ENCODE results near the gene CLDND2.

The CLDND2 gene

GRCh38 chr19:51364200-51365106, 4.3 kb downstream of the CLDND2 start:
- CTCF ChIA-PET, result no interaction called here
- POLR2A ChIA-PET, result interaction anchor here (1.0 kb wide), 1 partner anchor 30 kb away, joined by 3 read pairs; no protein-coding TSS in a partner anchor
- no peak for DNase-seq (ENCODE audit: extremely low spot score)
- no peak for TF ChIP-seq FOXA1 (IDR thresholded peaks at IDR 0.05)
- TF ChIP-seq SP1 (IDR thresholded peaks at IDR 0.05), result no peak
- TF ChIP-seq NFRKB (IDR thresholded peaks at IDR 0.05), result no peak
- no peak for TF ChIP-seq FOXK2 (IDR thresholded peaks at IDR 0.05)
- TF ChIP-seq ARNT (IDR thresholded peaks at IDR 0.05), result no peak
- TF ChIP-seq, protein P1, sequence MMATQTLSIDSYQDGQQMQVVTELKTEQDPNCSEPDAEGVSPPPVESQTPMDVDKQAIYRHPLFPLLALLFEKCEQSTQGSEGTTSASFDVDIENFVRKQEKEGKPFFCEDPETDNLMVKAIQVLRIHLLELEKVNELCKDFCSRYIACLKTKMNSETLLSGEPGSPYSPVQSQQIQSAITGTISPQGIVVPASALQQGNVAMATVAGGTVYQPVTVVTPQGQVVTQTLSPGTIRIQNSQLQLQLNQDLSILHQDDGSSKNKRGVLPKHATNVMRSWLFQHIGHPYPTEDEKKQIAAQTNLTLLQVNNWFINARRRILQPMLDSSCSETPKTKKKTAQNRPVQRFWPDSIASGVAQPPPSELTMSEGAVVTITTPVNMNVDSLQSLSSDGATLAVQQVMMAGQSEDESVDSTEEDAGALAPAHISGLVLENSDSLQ (IDR thresholded peaks at IDR 0.05), result no peak
- TF ChIP-seq TARDBP (IDR thresholded peaks at IDR 0.05), result no peak
- no peak for TF ChIP-seq FOXM1 (IDR thresholded peaks at IDR 0.05; ENCODE audit: borderline replicate concordance)
- no peak for TF ChIP-seq BHLHE40 (IDR thresholded peaks at IDR 0.05; ENCODE audit: borderline replicate concordance)
- no peak for TF ChIP-seq HDGF (IDR thresholded peaks at IDR 0.05; ENCODE audit: borderline replicate concordance)
- no peak for TF ChIP-seq L3MBTL2 (conservative IDR thresholded peaks at IDR 0.05)
- no peak for TF ChIP-seq CTBP1 (IDR thresholded peaks at IDR 0.05; ENCODE audit: borderline replicate concordance)
- TF ChIP-seq ZNF384 (IDR thresholded peaks at IDR 0.05), result no peak
- no peak for TF ChIP-seq ELF4 (IDR thresholded peaks at IDR 0.05)
- TF ChIP-seq SUZ12 (IDR thresholded peaks at IDR 0.05), result no peak
- no peak for TF ChIP-seq LEF1 (IDR thresholded peaks at IDR 0.05; ENCODE audit: borderline replicate concordance)

- TF ChIP-seq TARDBP (IDR thresholded peaks at IDR 0.05) (no peak), HDGF (IDR thresholded peaks at IDR 0.05; ENCODE audit: borderline replicate concordance) (no peak), ELF4 (IDR thresholded peaks at IDR 0.05) (no peak), FOXA1 (IDR thresholded peaks at IDR 0.05) (no peak), BHLHE40 (IDR thresholded peaks at IDR 0.05; ENCODE audit: borderline replicate concordance) (no peak), FOXM1 (IDR thresholded peaks at IDR 0.05; ENCODE audit: borderline replicate concordance) (no peak), SP1 (IDR thresholded peaks at IDR 0.05) (no peak), CTBP1 (IDR thresholded peaks at IDR 0.05; ENCODE audit: borderline replicate concordance) (no peak)
- DNase-seq (ENCODE audit: extremely low spot score), result no peak
- CTCF ChIA-PET, result no interaction called here
Measured at GRCh38 chr19:51361239-51361638, 7.6 kb downstream of the CLDND2 start.

DNA sequence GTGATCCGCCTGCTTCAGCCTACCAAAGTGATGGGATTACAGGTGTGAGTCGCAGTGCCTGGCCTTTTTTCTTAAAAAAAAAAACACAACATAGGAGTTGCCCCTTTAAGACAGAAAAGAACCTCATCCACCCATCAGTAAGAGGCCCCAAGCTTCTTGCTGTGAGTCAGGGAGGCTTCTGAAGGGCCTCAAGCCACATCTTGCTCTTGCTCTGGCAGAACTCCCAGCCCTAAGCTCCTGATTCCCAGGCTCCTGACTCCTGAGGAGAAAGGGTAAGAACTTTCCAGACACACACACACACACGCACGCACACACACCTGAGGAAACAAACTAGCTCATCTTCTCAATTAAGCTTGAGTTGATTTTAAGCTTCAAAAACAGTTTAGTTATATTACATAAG, 9.5 kb downstream of the CLDND2 start:
- ChIA-PET CTCF (no interaction called here), POLR2A (interaction anchor here (0.8 kb wide), 1 partner anchor 8 kb away, joined by 5 read pairs; no protein-coding TSS in a partner anchor)
- no peak for TF ChIP-seq ARNT (IDR thresholded peaks at IDR 0.05)
- no peak for DNase-seq (ENCODE audit: extremely low spot score)

More at GRCh38 chr19:51361239-51361638, 7.6 kb downstream of the CLDND2 start:
- POLR2A ChIA-PET, result interaction anchor here (0.9 kb wide), 1 partner anchor 21 kb away, joined by 3 read pairs; no protein-coding TSS in a partner anchor

DNA sequence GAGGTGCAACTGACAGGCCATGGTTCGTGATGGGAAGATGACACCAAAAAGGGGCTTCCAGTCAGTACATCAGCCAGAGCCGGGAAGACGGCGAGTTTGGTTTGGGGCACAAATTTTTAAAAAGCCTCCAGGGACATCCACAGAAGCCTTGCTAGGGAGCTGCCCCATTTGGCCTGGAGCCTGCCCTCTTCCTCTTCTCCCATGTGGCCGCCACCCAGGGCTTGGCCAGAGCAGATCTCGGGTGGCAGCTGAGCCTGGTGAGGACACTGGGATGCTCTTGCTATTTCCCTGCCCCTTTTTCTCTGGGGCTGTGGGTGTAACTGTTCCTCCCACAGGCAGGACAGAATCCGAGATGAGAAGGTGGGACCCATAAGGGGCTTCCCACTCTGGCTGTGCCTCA, 10.9 kb downstream of the CLDND2 start:
- TF ChIP-seq, protein P1 (IDR thresholded peaks at IDR 0.05), result no peak
- TF ChIP-seq L3MBTL2 (conservative IDR thresholded peaks at IDR 0.05) (no peak), FOXK2 (IDR thresholded peaks at IDR 0.05) (no peak), SP1 (IDR thresholded peaks at IDR 0.05) (no peak), FOXA1 (IDR thresholded peaks at IDR 0.05) (no peak), ZNF384 (IDR thresholded peaks at IDR 0.05) (no peak), FOXM1 (IDR thresholded peaks at IDR 0.05; ENCODE audit: borderline replicate concordance) (no peak), LEF1 (IDR thresholded peaks at IDR 0.05; ENCODE audit: borderline replicate concordance) (no peak), HDGF (IDR thresholded peaks at IDR 0.05; ENCODE audit: borderline replicate concordance) (no peak), ARNT (IDR thresholded peaks at IDR 0.05) (no peak), TARDBP (IDR thresholded peaks at IDR 0.05) (no peak), BHLHE40 (IDR thresholded peaks at IDR 0.05; ENCODE audit: borderline replicate concordance) (no peak)
- POLR2A ChIA-PET, result interaction anchor here (1.7 kb wide), 1 partner anchor 8 kb away, joined by 6 read pairs; the partner anchor contains the start of gene ETFB
- DNase-seq (ENCODE audit: extremely low spot score), result no peak
- CTCF ChIA-PET, result no interaction called here

DNA sequence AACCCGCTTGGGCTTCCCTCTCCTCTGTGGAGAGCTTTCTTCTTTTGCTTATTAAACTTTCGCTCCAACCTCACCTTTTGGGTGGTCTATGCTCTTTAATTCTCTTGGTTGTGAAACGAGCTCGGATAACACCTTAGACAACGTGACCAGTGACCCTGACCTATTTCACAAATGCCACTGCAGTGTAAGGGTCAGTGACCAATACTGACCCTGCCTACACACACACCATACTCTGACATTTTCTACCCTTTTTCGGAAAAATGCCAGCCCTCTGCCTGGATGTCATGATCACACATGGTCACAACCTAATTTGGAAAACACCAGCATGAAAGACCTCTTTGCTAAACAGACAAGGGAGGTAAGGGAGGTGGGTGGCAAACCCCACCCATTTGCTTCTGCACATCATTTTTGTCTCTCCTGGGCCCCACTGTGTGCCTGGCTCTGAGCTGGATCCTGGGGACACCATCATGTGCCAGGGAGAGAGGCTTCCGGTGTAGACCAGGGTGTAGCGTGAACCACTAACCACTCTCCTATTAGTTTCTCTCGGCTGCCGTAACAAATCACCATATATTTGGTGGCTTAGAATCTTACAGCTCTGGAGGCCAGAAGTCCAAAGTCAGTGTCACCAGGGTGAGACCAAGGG, 12.5 kb downstream of the CLDND2 start:
- TF ChIP-seq SP1 (IDR thresholded peaks at IDR 0.05) (no peak), BHLHE40 (IDR thresholded peaks at IDR 0.05; ENCODE audit: borderline replicate concordance) (no peak), ARNT (IDR thresholded peaks at IDR 0.05) (no peak), L3MBTL2 (conservative IDR thresholded peaks at IDR 0.05) (no peak), ZNF384 (IDR thresholded peaks at IDR 0.05) (no peak), FOXA1 (IDR thresholded peaks at IDR 0.05) (no peak), HDGF (IDR thresholded peaks at IDR 0.05; ENCODE audit: borderline replicate concordance) (no peak), CTBP1 (IDR thresholded peaks at IDR 0.05; ENCODE audit: borderline replicate concordance) (no peak), NFRKB (IDR thresholded peaks at IDR 0.05) (no peak)
- TF ChIP-seq, protein P1 (IDR thresholded peaks at IDR 0.05), result no peak
- DNase-seq (ENCODE audit: extremely low spot score), result no peak
- ChIA-PET CTCF (no interaction called here), POLR2A (interaction anchor here (1.5 to 1.7 kb wide), 2 partner anchors 10 to 38 kb away, joined by 3 to 6 read pairs; partner anchors contain the start of gene ETFB)
